ENCODE data around the gene VAT1L.

GRCh38 chr16:77749415-77749814, 38.9 kb upstream of the VAT1L start:
- TF ChIP-seq CTCF (IDR thresholded peaks at IDR 0.05) (no peak), ZFX (IDR thresholded peaks at IDR 0.05; ENCODE audit: borderline replicate concordance) (no peak)

Data from 22Rv1 (cell line).